Peyer's patch (tissue), 4 donors: ENCODE data around the gene MTNR1A.

Experiments
- CTCF ChIP-seq, 6 experiments: fragments of 450-650 bp in 4 of 6; fragments of 200-600 bp in 2 of 6; sonication (generic) in 1 of 6; IDR thresholded peaks; one replicate each; pipeline ENCODE4 v1.5.1; 2017 to 2019; ENCODE audit warnings: antibody characterized with exemption in 6 of 6, mild to moderate bottlenecking in 3 of 6, moderate library complexity in 1 of 6
- POLR2A ChIP-seq, 2 donors: fragments of 450-650 bp; IDR thresholded peaks; one replicate each; pipeline ENCODE4 v1.5.1; 2017; ENCODE audit warnings: antibody characterized with exemption in 2 of 2, mild to moderate bottlenecking in 2 of 2, moderate library complexity in 2 of 2

GRCh38 chr4:186569533-186570192 lies 14.3 kb upstream of the MTNR1A start:
- peak in 1 of 6 experiments; percentile 4 for TF ChIP-seq CTCF (IDR thresholded peaks at IDR 0.05)
- no peak for TF ChIP-seq POLR2A (IDR thresholded peaks at IDR 0.05)
